PC-3 (cell line): ENCODE measurements around the gene KLF16.

Experiments
- CTCF ChIP-seq: fragments of 300-600 bp; sonication (generic); conservative IDR thresholded peaks from 2 replicates; pipeline ENCODE4 v1.5.1; 2017; ENCODE audit warnings: antibody characterized with exemption, low read depth, mild to moderate bottlenecking, low read length
- EZH2 ChIP-seq: fragments of 300-600 bp; sonication (generic); IDR thresholded peaks from one replicate; pipeline ENCODE4 v1.6.1; 2017; ENCODE audit warnings: antibody characterized with exemption, mild to moderate bottlenecking, low read length; ENCODE audit not compliant: unreplicated experiment

- TF ChIP-seq CTCF (no peak), EZH2 (no peak)
Measured at GRCh38 chr19:1830978-1831377, 32.4 kb downstream of the KLF16 start.
